Measurements from ENCODE around the gene HOXD1. TPM values are rescaled to one million over a fixed set of nuclear protein-coding genes. Genes with fewer than 3 reads are reported as not detected.

HOXD1 gene
- total RNA-seq, 4 donors from 2014 or later = 0.44 to 1.8 (median 0.63) TPM; not detected in 1

- H3K4me1 ChIP-seq = no peaks in the 10 kb centered on the region
- H3K4me3 ChIP-seq = no peak overlapping the region
- H3K27me3 ChIP-seq = peaks cover 0 to 10% of the 10 kb centered on the region in 2 donors
- no peak for DNase-seq (ENCODE audit: low spot score in 2 of 2)
- H3K9me3 ChIP-seq = no peaks in the 10 kb centered on the region
- TF ChIP-seq CTCF (IDR thresholded peaks at IDR 0.05) (no peak), POLR2A (IDR thresholded peaks at IDR 0.05) (no peak), EP300 (IDR thresholded peaks at IDR 0.05) (no peak)
- 67 to 73% methylated on average over 2 of the region's 2 CpGs for WGBS, 2 donors
- H3K36me3 ChIP-seq = no peaks in the 10 kb centered on the region
- H3K27ac ChIP-seq = no peak overlapping the region
These were observed 39.4 kb downstream of the HOXD1 start for GRCh38 chr2:176227874-176228273.

GRCh38 chr2:176234156-176234555, 45.7 kb downstream of the HOXD1 start:
- Histone ChIP-seq H3K27me3 (no peaks in the 10 kb centered on the region), H3K4me1 (no peaks in the 10 kb centered on the region), H3K27ac (no peak overlapping the region), H3K9me3 (no peaks in the 10 kb centered on the region), H3K36me3 (no peaks in the 10 kb centered on the region), H3K4me3 (no peak overlapping the region)
- DNase-seq (ENCODE audit: low spot score in 2 of 2) = no peak
- TF ChIP-seq CTCF (IDR thresholded peaks at IDR 0.05) (no peak), EP300 (IDR thresholded peaks at IDR 0.05) (no peak)
- WGBS, 2 donors = 25 to 37% methylated on average over 2 of the region's 2 CpGs

- Histone ChIP-seq H3K4me3 (no peak overlapping the region), H3K4me1 (no peaks in the 10 kb centered on the region), H3K9me3 (no peaks in the 10 kb centered on the region), H3K27me3 (no peaks in the 10 kb centered on the region), H3K36me3 (no peaks in the 10 kb centered on the region), H3K27ac (no peak overlapping the region)
- 15 to 16% methylated on average over 1 of the region's 1 CpG for WGBS, 2 donors
- no peak for DNase-seq (ENCODE audit: low spot score in 2 of 2)
- TF ChIP-seq EP300 (IDR thresholded peaks at IDR 0.05) (no peak), POLR2A (IDR thresholded peaks at IDR 0.05) (no peak), CTCF (IDR thresholded peaks at IDR 0.05) (no peak)
These were observed 46.5 kb downstream of the HOXD1 start for GRCh38 chr2:176234940-176235339.

GRCh38 chr2:176237456-176237855, 49.0 kb downstream of the HOXD1 start:
- Histone ChIP-seq H3K4me3 (no peak overlapping the region), H3K4me1 (no peaks in the 10 kb centered on the region), H3K27ac (no peak overlapping the region), H3K9me3 (no peaks in the 10 kb centered on the region), H3K27me3 (no peaks in the 10 kb centered on the region), H3K36me3 (no peaks in the 10 kb centered on the region)
- WGBS, 2 donors = 42 to 51% methylated on average over 4 of the region's 4 CpGs
- TF ChIP-seq CTCF (IDR thresholded peaks at IDR 0.05) = no peak
- no peak for TF ChIP-seq EP300 (IDR thresholded peaks at IDR 0.05)
- no peak for TF ChIP-seq POLR2A (IDR thresholded peaks at IDR 0.05)
- no peak for DNase-seq (ENCODE audit: low spot score in 2 of 2)

- Histone ChIP-seq H3K27ac (no peak overlapping the region), H3K9me3 (no peaks in the 10 kb centered on the region), H3K27me3 (no peaks in the 10 kb centered on the region), H3K4me3 (no peak overlapping the region), H3K4me1 (no peaks in the 10 kb centered on the region), H3K36me3 (no peaks in the 10 kb centered on the region)
- TF ChIP-seq EP300 (IDR thresholded peaks at IDR 0.05) = no peak
- TF ChIP-seq POLR2A (IDR thresholded peaks at IDR 0.05) = no peak
- no peak for TF ChIP-seq CTCF (IDR thresholded peaks at IDR 0.05)
- WGBS, 2 donors = 76 to 85% methylated on average over 4 of the region's 4 CpGs
- DNase-seq (ENCODE audit: low spot score in 2 of 2) = no peak
These were observed 50.6 kb downstream of the HOXD1 start for GRCh38 chr2:176239031-176239430.

All from tibial nerve (tissue), 4 donors.